Transverse colon (tissue), 4 donors: ENCODE results near the gene RNF169.

ENCODE experiments used
- EP300 ChIP-seq: sonication (generic); formaldehyde crosslinking; IDR thresholded peaks from one replicate; pipeline ENCODE4 v1.6.1; 2017; ENCODE audit warnings: antibody characterized with exemption, low read depth
- POLR2A ChIP-seq: fragments of 450-650 bp; IDR thresholded peaks from one replicate; pipeline ENCODE4 v1.6.1; 2016; ENCODE audit warnings: antibody characterized with exemption, mild to moderate bottlenecking, moderate library complexity
- POLR2AphosphoS5 ChIP-seq, 3 donors: sonication (generic); formaldehyde crosslinking; IDR thresholded peaks; one replicate each; pipeline ENCODE4 v1.6.1; 2016; ENCODE audit warnings: antibody characterized with exemption in 3 of 3
- TF ChIP-seq, protein P1 (sequence below), 5 experiments: fragments of 200-600 bp in 3 of 5; fragments of 450-650 bp in 2 of 5; sonication (generic) in 3 of 5; IDR thresholded peaks; 1 replicate in 2 of 5; 2 replicates in 3 of 5; pipeline ENCODE4 v1.5.1; 2016 to 2017; ENCODE audit warnings: antibody characterized with exemption in 5 of 5, inconsistent platforms in 3 of 5, mild to moderate bottlenecking in 2 of 5, moderate library complexity in 1 of 5

DNA sequence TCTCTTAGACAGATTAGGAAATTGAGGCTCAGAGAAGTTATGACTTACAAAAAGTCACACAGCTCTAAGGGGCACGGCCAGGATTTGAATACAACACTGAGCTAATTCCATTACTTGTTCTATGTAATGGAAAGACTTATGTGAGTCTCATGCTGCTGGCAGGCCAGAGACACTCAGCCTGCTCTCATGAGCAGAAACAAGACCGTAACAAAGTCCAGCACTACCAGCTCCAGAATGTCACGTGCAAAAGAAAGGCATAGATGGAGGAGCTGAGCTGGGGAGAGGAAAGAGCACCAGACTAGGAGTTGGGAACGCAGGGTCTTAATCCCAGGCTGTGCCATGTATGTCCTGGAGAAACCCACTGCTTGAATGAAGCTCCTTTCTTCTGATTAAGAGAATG, 19.3 kb upstream of the RNF169 start:
- TF ChIP-seq, protein P1, sequence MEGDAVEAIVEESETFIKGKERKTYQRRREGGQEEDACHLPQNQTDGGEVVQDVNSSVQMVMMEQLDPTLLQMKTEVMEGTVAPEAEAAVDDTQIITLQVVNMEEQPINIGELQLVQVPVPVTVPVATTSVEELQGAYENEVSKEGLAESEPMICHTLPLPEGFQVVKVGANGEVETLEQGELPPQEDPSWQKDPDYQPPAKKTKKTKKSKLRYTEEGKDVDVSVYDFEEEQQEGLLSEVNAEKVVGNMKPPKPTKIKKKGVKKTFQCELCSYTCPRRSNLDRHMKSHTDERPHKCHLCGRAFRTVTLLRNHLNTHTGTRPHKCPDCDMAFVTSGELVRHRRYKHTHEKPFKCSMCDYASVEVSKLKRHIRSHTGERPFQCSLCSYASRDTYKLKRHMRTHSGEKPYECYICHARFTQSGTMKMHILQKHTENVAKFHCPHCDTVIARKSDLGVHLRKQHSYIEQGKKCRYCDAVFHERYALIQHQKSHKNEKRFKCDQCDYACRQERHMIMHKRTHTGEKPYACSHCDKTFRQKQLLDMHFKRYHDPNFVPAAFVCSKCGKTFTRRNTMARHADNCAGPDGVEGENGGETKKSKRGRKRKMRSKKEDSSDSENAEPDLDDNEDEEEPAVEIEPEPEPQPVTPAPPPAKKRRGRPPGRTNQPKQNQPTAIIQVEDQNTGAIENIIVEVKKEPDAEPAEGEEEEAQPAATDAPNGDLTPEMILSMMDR (IDR thresholded peaks at IDR 0.05) = no peak
- TF ChIP-seq EP300 (no peak), POLR2A (no peak), POLR2AphosphoS5 (IDR thresholded peaks at IDR 0.05) (peak in 1 of 3 donors; percentile 46)
